GM12872 (cell line): Measurements from ENCODE around the gene VASN.

Experiments
- CTCF ChIP-seq: IDR thresholded peaks from 3 replicates; pipeline ENCODE4 v1.5.1; 2011; ENCODE audit warnings: low read depth, mild to moderate bottlenecking, low read length, moderate library complexity; ENCODE audit not compliant: insufficient read depth

VASN gene

GRCh38 chr16:4347010-4347409 is 24.6 kb upstream of the VASN start:
- no peak for TF ChIP-seq CTCF

DNA sequence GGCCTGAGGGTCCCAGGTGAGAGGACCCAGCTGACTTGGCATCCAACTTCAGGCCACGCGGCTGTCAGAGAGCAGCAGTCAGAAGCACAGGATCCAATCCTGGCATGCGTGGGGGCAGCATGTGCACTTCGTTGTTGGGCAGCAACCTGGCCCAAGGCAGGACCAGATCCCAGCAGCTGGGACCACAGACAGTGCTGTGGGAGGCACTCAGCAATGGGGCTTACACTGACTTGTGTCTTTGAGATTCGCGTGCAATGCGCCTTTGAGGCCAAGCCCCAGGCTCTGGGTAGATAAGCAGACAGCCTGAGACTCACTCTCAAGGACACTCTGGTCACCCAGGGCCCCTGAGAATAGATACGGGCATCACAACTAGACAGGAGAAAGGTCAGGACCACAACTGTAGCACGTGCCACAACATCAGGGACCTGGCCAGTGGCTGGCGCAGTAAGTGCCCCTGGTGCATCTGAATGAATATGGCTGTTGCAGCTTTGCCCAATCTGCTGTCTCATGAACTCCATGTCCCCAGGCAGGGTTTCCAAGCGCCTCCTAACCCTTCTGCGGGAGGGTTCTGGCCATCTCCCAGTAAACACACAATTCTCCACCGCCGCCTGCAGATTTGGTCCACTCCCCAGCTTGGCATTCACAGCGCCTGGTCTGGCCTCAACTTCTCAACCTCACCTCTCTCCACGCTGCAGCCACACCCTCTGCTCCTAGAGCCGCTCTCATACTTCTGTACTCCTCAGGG is 23.7 kb upstream of the VASN start:
- no peak for TF ChIP-seq CTCF

DNA sequence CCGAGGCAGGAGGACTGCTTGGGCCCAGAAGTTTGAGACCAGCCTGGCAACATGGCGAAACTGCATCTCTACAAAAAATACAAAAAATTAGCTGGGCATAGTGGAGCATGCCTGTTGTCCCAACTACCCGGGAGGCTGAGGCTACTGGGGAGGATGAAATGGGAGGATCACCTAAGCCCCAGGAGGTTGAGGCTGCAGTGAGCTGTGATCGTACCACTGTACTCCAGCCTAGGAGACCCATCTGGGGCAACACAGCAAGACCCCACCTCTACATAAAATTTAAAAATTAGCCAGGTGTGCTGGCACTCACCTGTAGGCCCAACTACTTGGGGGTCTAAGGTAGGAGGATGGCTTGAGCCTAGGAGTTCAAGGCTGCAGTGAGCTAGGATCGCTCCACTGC is 22.3 kb upstream of the VASN start:
- TF ChIP-seq CTCF = no peak

- no peak for TF ChIP-seq CTCF
Measured at GRCh38 chr16:4350365-4350786, 21.3 kb upstream of the VASN start.

DNA sequence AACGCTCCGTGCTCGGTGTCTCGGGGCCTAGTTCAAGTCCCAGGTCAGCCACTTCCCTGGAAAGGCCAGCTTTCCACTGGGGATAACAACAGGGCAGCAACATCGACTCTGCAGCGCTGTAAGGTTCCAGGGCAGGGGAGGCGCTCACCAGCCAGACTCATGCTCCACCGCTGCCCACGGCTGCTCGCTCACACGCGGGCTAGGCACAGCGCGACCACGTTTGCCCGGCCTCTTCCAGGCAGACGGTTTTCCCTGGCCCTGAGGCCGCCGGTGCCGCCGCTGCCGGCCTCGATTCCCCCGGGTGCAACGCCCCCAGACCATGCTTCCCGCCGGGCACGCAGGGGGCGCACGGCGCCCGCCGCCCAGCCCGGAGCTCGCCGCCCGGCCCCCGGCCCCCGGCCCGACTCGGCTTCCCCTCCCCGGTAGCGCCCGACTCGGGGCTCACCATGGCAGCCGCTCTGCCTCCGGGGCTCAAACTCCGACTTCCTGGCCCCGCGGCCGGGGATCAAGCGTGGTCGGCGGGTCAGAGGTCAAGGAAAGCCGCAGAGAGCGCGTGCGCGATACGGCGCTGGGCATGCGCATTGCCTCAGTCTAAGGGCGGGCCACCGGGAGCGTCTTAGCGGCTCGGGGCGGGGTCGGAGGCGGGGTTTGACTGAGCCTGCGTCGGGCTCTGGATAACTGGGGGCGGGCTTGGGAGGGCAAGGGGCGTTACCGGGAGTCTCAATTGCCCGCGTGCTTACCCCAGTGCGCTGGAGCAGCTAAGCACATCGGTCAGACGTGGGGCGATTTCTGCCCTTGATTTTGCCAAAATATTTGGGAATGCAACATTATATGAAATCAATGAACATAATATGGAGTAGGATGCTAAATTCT is 20.6 kb upstream of the VASN start, which contains the start of gene PAM16:
Gene PAM16 (minus strand): TSS at position 535 of the 873 bp plus-strand sequence. CDS start 87 bp downstream, at position 448.
- no peak for TF ChIP-seq CTCF

GRCh38 chr16:4351880-4352279 is 19.8 kb upstream of the VASN start:
- no peak for TF ChIP-seq CTCF

- no peak for TF ChIP-seq CTCF
Measured at GRCh38 chr16:4352843-4353242, 18.8 kb upstream of the VASN start.
